Measurements from ENCODE around the gene EDIL3.
A peak's percentile ranks its signal among the peaks of the same experiment; 100 is the strongest.

The EDIL3 gene

DNA sequence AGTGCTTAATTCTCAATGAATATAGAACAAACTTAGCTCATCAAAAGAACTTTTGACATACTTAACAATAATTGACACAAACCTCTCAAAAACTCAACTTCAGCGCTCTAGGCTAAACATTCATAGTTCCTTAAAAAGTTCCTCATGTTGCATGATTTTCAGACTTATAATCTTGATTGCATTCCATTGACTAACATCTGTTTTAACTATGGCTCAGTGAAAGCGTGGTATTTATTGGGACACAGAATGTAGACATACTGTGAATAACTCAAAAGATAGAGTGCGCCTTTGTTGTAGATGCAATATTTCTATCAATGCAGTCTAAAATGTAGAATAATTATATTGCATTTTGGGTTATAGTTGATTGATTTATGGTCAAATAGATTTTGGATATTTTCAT, 436.9 kb downstream of the EDIL3 start:
- no peak overlapping the region for H4K91ac ChIP-seq (ENCODE audit: low read depth, low read length, poor library complexity)
- no peak overlapping the region for H2AK5ac ChIP-seq (ENCODE audit: low read depth, low read length)
- no peak overlapping the region for H3K23ac ChIP-seq (ENCODE audit: low read depth, low read length, poor library complexity)
- H3K9me3 ChIP-seq (replicated peaks in 1 of 2; ENCODE audit: control insufficient read depth in 2 of 2, insufficient read depth in 1 of 2, low read depth in 1 of 2, low read length in 2 of 2) = peaks cover 0 to 2% of the 10 kb centered on the region in 2 donors
- no peak overlapping the region for H4K8ac ChIP-seq (ENCODE audit: low read depth, low read length)
- H2BK5ac ChIP-seq (ENCODE audit: low read length) = no peak overlapping the region
- no peak overlapping the region for H3K4me3 ChIP-seq (ENCODE audit: low read length in 2 of 2)
- H3K4me1 ChIP-seq (ENCODE audit: control insufficient read depth in 2 of 2, insufficient read depth in 1 of 2, low read depth in 1 of 2, low read length in 2 of 2) = no peaks in the 10 kb centered on the region
- H3K4me2 ChIP-seq (ENCODE audit: insufficient read depth, low read length, poor library complexity, severe bottlenecking) = no peak overlapping the region
- no peaks in the 10 kb centered on the region for H3K27me3 ChIP-seq (ENCODE audit: control insufficient read depth in 3 of 3, insufficient read depth in 3 of 3, low read depth in 1 of 3, low read length in 3 of 3)
- H3K9ac ChIP-seq (ENCODE audit: low read depth, low read length, poor library complexity) = no peak overlapping the region
- no peaks in the 10 kb centered on the region for H3K36me3 ChIP-seq (replicated peaks in 1 of 2; ENCODE audit: control insufficient read depth in 2 of 2, insufficient read depth in 2 of 2, low read length in 2 of 2)
- no peak for DNase-seq (ENCODE audit: low spot score)
- WGBS, 2 donors (ENCODE audit: extremely low coverage in 2 of 2, insufficient read length in 2 of 2, insufficient replicate concordance in 1 of 2) = no CpG with 5 or more reads among the region's 3 CpGs
- no peak overlapping the region for H3K27ac ChIP-seq (replicated peaks; ENCODE audit: low read length)
- H2BK12ac ChIP-seq (ENCODE audit: low read length) = no peak overlapping the region
- H2AFZ ChIP-seq (ENCODE audit: low read length) = no peak overlapping the region
- H2BK15ac ChIP-seq (ENCODE audit: low read length) = no peak overlapping the region
- H2BK120ac ChIP-seq (ENCODE audit: low read depth, low read length) = no peak overlapping the region
- H3K79me1 ChIP-seq (ENCODE audit: low read depth, low read length) = no peaks in the 10 kb centered on the region
- H3K18ac ChIP-seq (ENCODE audit: low read length) = no peak overlapping the region
- H3K14ac ChIP-seq (ENCODE audit: low read length) = no peak overlapping the region
- H3K4ac ChIP-seq (ENCODE audit: low read length) = no peak overlapping the region

DNA sequence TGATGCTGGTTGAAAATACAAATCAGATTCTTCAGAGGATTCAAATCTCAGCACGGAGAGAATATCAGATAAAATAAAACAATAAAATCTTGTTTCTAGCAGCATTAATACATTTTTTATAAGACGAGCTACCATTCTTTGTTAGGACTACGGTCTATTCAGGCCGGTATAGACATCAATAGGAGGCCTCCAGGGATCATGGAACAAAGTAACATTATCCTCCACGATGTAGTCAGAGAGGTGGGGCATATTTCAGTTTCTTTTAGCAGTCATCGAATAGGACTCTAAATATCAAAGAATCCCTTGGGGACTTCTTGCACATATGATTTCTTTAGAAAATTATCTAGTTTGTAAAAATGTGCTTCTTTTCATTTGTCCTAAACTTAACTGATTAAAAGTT, 438.2 kb downstream of the EDIL3 start:
- no peak overlapping the region for H2BK15ac ChIP-seq (ENCODE audit: low read length)
- no peak overlapping the region for H3K4me3 ChIP-seq (ENCODE audit: low read length in 2 of 2)
- no peaks in the 10 kb centered on the region for H3K79me1 ChIP-seq (ENCODE audit: low read depth, low read length)
- H3K9ac ChIP-seq (ENCODE audit: low read depth, low read length, poor library complexity) = no peak overlapping the region
- H3K4me2 ChIP-seq (ENCODE audit: insufficient read depth, low read length, poor library complexity, severe bottlenecking) = no peak overlapping the region
- peaks cover 0 to 2% of the 10 kb centered on the region in 2 donors for H3K9me3 ChIP-seq (replicated peaks in 1 of 2; ENCODE audit: control insufficient read depth in 2 of 2, insufficient read depth in 1 of 2, low read depth in 1 of 2, low read length in 2 of 2)
- no peak overlapping the region for H4K8ac ChIP-seq (ENCODE audit: low read depth, low read length)
- no peaks in the 10 kb centered on the region for H3K4me1 ChIP-seq (ENCODE audit: control insufficient read depth in 2 of 2, insufficient read depth in 1 of 2, low read depth in 1 of 2, low read length in 2 of 2)
- H3K14ac ChIP-seq (ENCODE audit: low read length) = no peak overlapping the region
- no peak overlapping the region for H3K4ac ChIP-seq (ENCODE audit: low read length)
- no peak overlapping the region for H2BK5ac ChIP-seq (ENCODE audit: low read length)
- no peaks in the 10 kb centered on the region for H3K36me3 ChIP-seq (replicated peaks in 1 of 2; ENCODE audit: control insufficient read depth in 2 of 2, insufficient read depth in 2 of 2, low read length in 2 of 2)
- H3K23ac ChIP-seq (ENCODE audit: low read depth, low read length, poor library complexity) = no peak overlapping the region
- H3K27ac ChIP-seq (replicated peaks; ENCODE audit: low read length) = no peak overlapping the region
- H4K91ac ChIP-seq (ENCODE audit: low read depth, low read length, poor library complexity) = no peak overlapping the region
- no peak overlapping the region for H2AK5ac ChIP-seq (ENCODE audit: low read depth, low read length)
- H3K18ac ChIP-seq (ENCODE audit: low read length) = no peak overlapping the region
- no peak for DNase-seq (ENCODE audit: low spot score)
- no peak overlapping the region for H2BK12ac ChIP-seq (ENCODE audit: low read length)
- H2BK120ac ChIP-seq (ENCODE audit: low read depth, low read length) = no peak overlapping the region
- H3K27me3 ChIP-seq (ENCODE audit: control insufficient read depth in 3 of 3, insufficient read depth in 3 of 3, low read depth in 1 of 3, low read length in 3 of 3) = no peaks in the 10 kb centered on the region
- no CpG with 5 or more reads among the region's 6 CpGs for WGBS, 2 donors (ENCODE audit: extremely low coverage in 2 of 2, insufficient read length in 2 of 2, insufficient replicate concordance in 1 of 2)
- peak overlapping the region; percentile 1 for H2AFZ ChIP-seq (ENCODE audit: low read length)

DNA sequence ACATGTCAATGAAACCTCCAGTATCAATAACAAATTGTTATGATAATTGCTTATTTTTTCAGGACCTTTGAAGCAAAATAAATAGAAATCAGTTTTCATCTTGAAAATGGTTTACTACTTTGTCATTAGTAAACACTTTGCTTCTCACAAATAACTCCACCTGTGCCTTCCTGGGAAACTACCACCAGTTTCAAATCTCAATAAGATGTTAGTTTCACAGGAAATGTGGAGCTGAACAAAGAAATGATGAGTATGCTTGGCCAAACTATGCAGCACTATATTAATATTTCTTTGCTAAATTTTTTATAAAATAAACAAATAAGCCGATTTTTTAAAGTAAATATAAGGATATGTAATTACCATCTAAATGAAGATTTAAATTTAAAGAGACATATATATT, 442.5 kb downstream of the EDIL3 start:
- no peak overlapping the region for H2BK15ac ChIP-seq (ENCODE audit: low read length)
- H2AFZ ChIP-seq (ENCODE audit: low read length) = no peak overlapping the region
- H3K4me1 ChIP-seq (ENCODE audit: control insufficient read depth in 2 of 2, insufficient read depth in 1 of 2, low read depth in 1 of 2, low read length in 2 of 2) = no peaks in the 10 kb centered on the region
- no peaks in the 10 kb centered on the region for H3K79me1 ChIP-seq (ENCODE audit: low read depth, low read length)
- H2BK12ac ChIP-seq (ENCODE audit: low read length) = no peak overlapping the region
- no peak overlapping the region for H4K8ac ChIP-seq (ENCODE audit: low read depth, low read length)
- no peak overlapping the region for H2AK5ac ChIP-seq (ENCODE audit: low read depth, low read length)
- H3K14ac ChIP-seq (ENCODE audit: low read length) = no peak overlapping the region
- no peak overlapping the region for H3K4ac ChIP-seq (ENCODE audit: low read length)
- no CpG with 5 or more reads among the region's 1 CpG for WGBS, 2 donors (ENCODE audit: extremely low coverage in 2 of 2, insufficient read length in 2 of 2, insufficient replicate concordance in 1 of 2)
- H3K4me3 ChIP-seq (ENCODE audit: low read length in 2 of 2) = no peak overlapping the region
- H2BK120ac ChIP-seq (ENCODE audit: low read depth, low read length) = no peak overlapping the region
- no peak overlapping the region for H3K9ac ChIP-seq (ENCODE audit: low read depth, low read length, poor library complexity)
- no peak overlapping the region for H4K91ac ChIP-seq (ENCODE audit: low read depth, low read length, poor library complexity)
- H3K36me3 ChIP-seq (replicated peaks in 1 of 2; ENCODE audit: control insufficient read depth in 2 of 2, insufficient read depth in 2 of 2, low read length in 2 of 2) = no peaks in the 10 kb centered on the region
- no peak overlapping the region for H3K4me2 ChIP-seq (ENCODE audit: insufficient read depth, low read length, poor library complexity, severe bottlenecking)
- H3K18ac ChIP-seq (ENCODE audit: low read length) = no peak overlapping the region
- DNase-seq (ENCODE audit: low spot score) = no peak
- H3K27ac ChIP-seq (replicated peaks; ENCODE audit: low read length) = no peak overlapping the region
- H3K23ac ChIP-seq (ENCODE audit: low read depth, low read length, poor library complexity) = no peak overlapping the region
- H3K9me3 ChIP-seq (replicated peaks in 1 of 2; ENCODE audit: control insufficient read depth in 2 of 2, insufficient read depth in 1 of 2, low read depth in 1 of 2, low read length in 2 of 2) = peaks cover 0 to 2% of the 10 kb centered on the region in 2 donors
- no peak overlapping the region for H2BK5ac ChIP-seq (ENCODE audit: low read length)
- H3K27me3 ChIP-seq (ENCODE audit: control insufficient read depth in 3 of 3, insufficient read depth in 3 of 3, low read depth in 1 of 3, low read length in 3 of 3) = no peaks in the 10 kb centered on the region

DNA sequence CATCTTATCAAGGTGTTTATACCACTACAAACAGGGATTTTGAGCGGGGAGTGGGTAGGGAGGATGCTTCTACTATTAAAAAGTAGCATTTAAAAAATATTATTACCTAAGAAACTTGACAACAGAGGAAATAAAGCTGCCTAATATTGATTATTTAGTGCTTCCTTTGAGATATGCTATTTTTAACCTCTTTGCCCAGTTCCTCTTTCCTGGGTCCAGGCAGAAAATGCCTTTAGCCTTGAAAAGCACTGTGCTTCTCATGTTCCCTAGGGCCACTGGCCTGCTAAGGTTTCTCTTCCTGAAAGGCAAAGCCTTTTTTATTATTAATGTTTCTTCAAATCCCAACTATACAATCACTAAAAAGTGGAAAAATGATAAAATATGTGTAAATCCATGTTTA, 446.8 kb downstream of the EDIL3 start:
- Histone ChIP-seq H3K27ac (replicated peaks; ENCODE audit: low read length) (no peak overlapping the region), H3K27me3 (ENCODE audit: control insufficient read depth in 3 of 3, insufficient read depth in 3 of 3, low read depth in 1 of 3, low read length in 3 of 3) (no peaks in the 10 kb centered on the region), H3K14ac (ENCODE audit: low read length) (no peak overlapping the region), H3K18ac (ENCODE audit: low read length) (no peak overlapping the region), H4K8ac (ENCODE audit: low read depth, low read length) (no peak overlapping the region), H3K79me1 (ENCODE audit: low read depth, low read length) (no peaks in the 10 kb centered on the region), H2BK5ac (ENCODE audit: low read length) (no peak overlapping the region), H2BK15ac (ENCODE audit: low read length) (no peak overlapping the region), H3K4me2 (ENCODE audit: insufficient read depth, low read length, poor library complexity, severe bottlenecking) (no peak overlapping the region), H2BK12ac (ENCODE audit: low read length) (no peak overlapping the region), H3K36me3 (replicated peaks in 1 of 2; ENCODE audit: control insufficient read depth in 2 of 2, insufficient read depth in 2 of 2, low read length in 2 of 2) (no peaks in the 10 kb centered on the region), H3K9me3 (replicated peaks in 1 of 2; ENCODE audit: control insufficient read depth in 2 of 2, insufficient read depth in 1 of 2, low read depth in 1 of 2, low read length in 2 of 2) (no peaks in the 10 kb centered on the region), H3K4ac (ENCODE audit: low read length) (no peak overlapping the region), H3K4me1 (ENCODE audit: control insufficient read depth in 2 of 2, insufficient read depth in 1 of 2, low read depth in 1 of 2, low read length in 2 of 2) (no peaks in the 10 kb centered on the region), H3K23ac (ENCODE audit: low read depth, low read length, poor library complexity) (no peak overlapping the region), H2BK120ac (ENCODE audit: low read depth, low read length) (no peak overlapping the region), H3K4me3 (ENCODE audit: low read length in 2 of 2) (no peak overlapping the region), H2AK5ac (ENCODE audit: low read depth, low read length) (no peak overlapping the region), H4K91ac (ENCODE audit: low read depth, low read length, poor library complexity) (no peak overlapping the region), H3K9ac (ENCODE audit: low read depth, low read length, poor library complexity) (no peak overlapping the region), H2AFZ (ENCODE audit: low read length) (no peak overlapping the region)
- no peak for DNase-seq (ENCODE audit: low spot score)
- no CpG with 5 or more reads among the region's 1 CpG for WGBS, 2 donors (ENCODE audit: extremely low coverage in 2 of 2, insufficient read length in 2 of 2, insufficient replicate concordance in 1 of 2)

Measured in neuronal stem cell (in vitro differentiated cells).